Colonic mucosa (tissue), 4 donors: Measurements from ENCODE around the gene ZNF735. TPM values are rescaled to one million over a fixed set of nuclear protein-coding genes. Genes with fewer than 3 reads are reported as not detected.
"Not testable (repeated sequence)": the region's sequence is repeated elsewhere in the genome, so short reads cannot be mapped to it uniquely, and the experiment has no call there.

ENCODE experiments used
- DNase-seq: peaks from one replicate; pipeline ENCODE4 v3.0.0-alpha.2; 2020
- H3K27ac ChIP-seq: fragments of 200-600 bp; one replicate; pipeline ENCODE4 v1.8.0; 2021
- H3K27me3 ChIP-seq: fragments of 200-600 bp; one replicate; pipeline ENCODE4 v1.8.0; 2021
- H3K36me3 ChIP-seq: fragments of 200-600 bp; one replicate; pipeline ENCODE4 v1.8.0; 2021
- H3K4me1 ChIP-seq: fragments of 200-600 bp; one replicate; pipeline ENCODE4 v1.8.0; 2021; ENCODE audit warnings: mild to moderate bottlenecking
- H3K4me3 ChIP-seq: fragments of 200-600 bp; one replicate; pipeline ENCODE4 v1.8.0; 2021
- H3K9ac ChIP-seq, 2 donors: one replicate each; pipeline ENCODE4 v1.7.0; 2013; ENCODE audit warnings: control low read depth in 2 of 2, low read depth in 2 of 2, low read length in 2 of 2
- H3K9me3 ChIP-seq: fragments of 200-600 bp; one replicate; pipeline ENCODE4 v1.8.0; 2021
- intact Hi-C: fragments of 100-400 bp; cut with DNase I; formaldehyde crosslinking; loops from one replicate; pipeline ENCODE4 v1.14.1; 2022
- total RNA-seq, 2 donors: library from RNA; stranded (reverse); fragmentation: NEBNext Ultra II Directional in 1 of 2; extraction: Animal tissue kit (Norgen Biotek cat#: 25700) in 1 of 2; gene quantifications; one replicate each; pipeline ENCODE4 v1.2.1, GENCODE V29; 2021
- TF ChIP-seq, protein P1 (sequence below): fragments of 200-600 bp; IDR thresholded peaks from one replicate; pipeline ENCODE4 v1.8.0; 2022; ENCODE audit warnings: antibody characterized with exemption, mild to moderate bottlenecking
- donor health status: healthy.
- donor health status: DM: no; HTN: no; CAD: no.
- donor health status: DM: no; HTN: no; CAD: no.

The ZNF735 gene
- not detected for total RNA-seq

- Histone ChIP-seq H3K27me3 (no peaks in the 10 kb centered on the region), H3K4me1 (no peaks in the 10 kb centered on the region), H3K9ac (no peak within 1 kb of the TSS), H3K27ac (no peak within 1 kb of the TSS), H3K4me3 (no peak within 1 kb of the TSS), H3K9me3 (no peaks in the 10 kb centered on the region), H3K36me3 (no peaks in the 10 kb centered on the region)
- no peak for DNase-seq
- TF ChIP-seq, protein P1, sequence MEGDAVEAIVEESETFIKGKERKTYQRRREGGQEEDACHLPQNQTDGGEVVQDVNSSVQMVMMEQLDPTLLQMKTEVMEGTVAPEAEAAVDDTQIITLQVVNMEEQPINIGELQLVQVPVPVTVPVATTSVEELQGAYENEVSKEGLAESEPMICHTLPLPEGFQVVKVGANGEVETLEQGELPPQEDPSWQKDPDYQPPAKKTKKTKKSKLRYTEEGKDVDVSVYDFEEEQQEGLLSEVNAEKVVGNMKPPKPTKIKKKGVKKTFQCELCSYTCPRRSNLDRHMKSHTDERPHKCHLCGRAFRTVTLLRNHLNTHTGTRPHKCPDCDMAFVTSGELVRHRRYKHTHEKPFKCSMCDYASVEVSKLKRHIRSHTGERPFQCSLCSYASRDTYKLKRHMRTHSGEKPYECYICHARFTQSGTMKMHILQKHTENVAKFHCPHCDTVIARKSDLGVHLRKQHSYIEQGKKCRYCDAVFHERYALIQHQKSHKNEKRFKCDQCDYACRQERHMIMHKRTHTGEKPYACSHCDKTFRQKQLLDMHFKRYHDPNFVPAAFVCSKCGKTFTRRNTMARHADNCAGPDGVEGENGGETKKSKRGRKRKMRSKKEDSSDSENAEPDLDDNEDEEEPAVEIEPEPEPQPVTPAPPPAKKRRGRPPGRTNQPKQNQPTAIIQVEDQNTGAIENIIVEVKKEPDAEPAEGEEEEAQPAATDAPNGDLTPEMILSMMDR = no peak
- intact Hi-C loops = no loop called here
Measured at GRCh38 chr7:64206903-64207302, at the start of gene ZNF735. Gene ZNF735 (plus strand): TSS chr7:64207203. CDS start chr7:64207203, 0 bp downstream.

GRCh38 chr7:64170974-64171373, 36.0 kb upstream of the ZNF735 start:
- H3K36me3 ChIP-seq, H3K4me1 ChIP-seq, H3K27ac ChIP-seq, H3K9me3 ChIP-seq, H3K9ac ChIP-seq, H3K27me3 ChIP-seq, DNase-seq, intact Hi-C loops, H3K4me3 ChIP-seq: not testable (repeated sequence)

DNA sequence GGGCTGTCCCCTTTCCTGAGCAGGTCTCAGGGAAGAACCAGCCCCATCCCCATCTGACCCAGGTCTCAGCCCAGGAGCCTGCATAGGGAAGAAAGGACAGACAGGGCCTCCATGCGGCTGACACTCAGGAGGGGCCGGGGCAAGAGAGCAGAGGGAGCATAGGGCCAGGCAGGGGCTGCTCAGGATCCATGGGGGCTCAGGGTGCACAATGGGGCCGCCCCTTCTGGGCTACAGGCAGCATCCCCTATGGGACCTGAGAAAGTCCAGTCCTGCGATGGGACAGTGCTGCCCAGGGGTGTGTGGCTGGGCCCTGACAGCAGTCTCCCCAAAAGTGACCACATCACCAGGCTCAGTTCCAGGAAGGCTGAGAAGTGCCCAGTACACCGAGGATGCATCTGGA, 32.7 kb upstream of the ZNF735 start:
- Histone ChIP-seq H3K4me1 (no peaks in the 10 kb centered on the region), H3K9me3 (no peaks in the 10 kb centered on the region), H3K4me3 (no peak overlapping the region), H3K27me3 (no peaks in the 10 kb centered on the region), H3K9ac (no peak overlapping the region), H3K36me3 (no peaks in the 10 kb centered on the region), H3K27ac (no peak overlapping the region)
- TF ChIP-seq, protein P1 = no peak
- no peak for DNase-seq
- intact Hi-C loops = no loop called here

DNA sequence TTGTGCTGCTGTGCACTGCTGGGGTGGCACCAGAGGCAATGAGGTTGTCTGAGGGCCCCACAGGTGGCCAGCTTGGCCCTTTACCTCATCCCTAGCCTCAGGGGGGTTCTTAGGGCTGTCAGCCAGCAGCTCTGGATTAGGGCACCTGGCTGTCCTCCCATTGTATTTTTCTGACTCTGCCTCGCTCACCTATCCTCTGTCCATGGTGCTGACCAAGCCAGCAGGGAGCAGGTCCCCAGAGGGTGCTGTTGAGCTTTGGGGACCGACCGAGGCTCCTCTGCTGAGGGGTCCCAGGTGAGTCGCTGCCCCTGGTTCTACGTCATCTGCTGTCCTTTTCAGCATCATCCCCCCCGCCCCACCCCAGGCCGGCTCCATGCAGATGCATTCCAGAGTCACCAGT, 32.1 kb upstream of the ZNF735 start:
- no peak overlapping the region for H3K4me3 ChIP-seq
- H3K27me3 ChIP-seq = no peaks in the 10 kb centered on the region
- H3K9ac ChIP-seq = no peak overlapping the region
- H3K9me3 ChIP-seq = no peaks in the 10 kb centered on the region
- H3K4me1 ChIP-seq = no peaks in the 10 kb centered on the region
- TF ChIP-seq, protein P1 = no peak
- H3K36me3 ChIP-seq = no peaks in the 10 kb centered on the region
- H3K27ac ChIP-seq = no peak overlapping the region
- intact Hi-C loops = no loop called here
- no peak for DNase-seq

DNA sequence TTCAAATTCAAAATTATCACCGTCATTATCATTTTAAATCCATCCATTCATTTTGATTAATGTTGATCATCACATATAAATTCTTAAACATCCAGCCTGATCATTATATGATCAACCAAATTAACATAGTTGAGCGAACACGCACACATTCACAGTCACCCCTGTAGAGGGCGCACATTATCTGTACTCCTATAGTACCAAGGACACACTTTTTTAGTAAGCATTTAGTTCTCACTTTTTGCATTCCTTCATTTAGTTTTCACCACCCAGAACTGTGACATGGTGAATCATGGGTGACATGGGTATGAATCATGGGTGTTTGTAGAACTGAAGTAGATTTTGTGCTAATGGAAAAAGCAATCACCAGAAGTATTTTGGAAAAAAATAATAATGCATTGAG, 26.0 kb upstream of the ZNF735 start:
- H3K4me3 ChIP-seq = no peak overlapping the region
- intact Hi-C loops = loop anchor here (5.0 kb wide), 1 partner anchor 436 kb away; no protein-coding TSS in a partner anchor
- no peaks in the 10 kb centered on the region for H3K36me3 ChIP-seq
- H3K27ac ChIP-seq = no peak overlapping the region
- H3K9me3 ChIP-seq = no peaks in the 10 kb centered on the region
- H3K27me3 ChIP-seq = no peaks in the 10 kb centered on the region
- TF ChIP-seq, protein P1 = no peak
- DNase-seq = no peak
- no peak overlapping the region for H3K9ac ChIP-seq
- no peaks in the 10 kb centered on the region for H3K4me1 ChIP-seq

DNA sequence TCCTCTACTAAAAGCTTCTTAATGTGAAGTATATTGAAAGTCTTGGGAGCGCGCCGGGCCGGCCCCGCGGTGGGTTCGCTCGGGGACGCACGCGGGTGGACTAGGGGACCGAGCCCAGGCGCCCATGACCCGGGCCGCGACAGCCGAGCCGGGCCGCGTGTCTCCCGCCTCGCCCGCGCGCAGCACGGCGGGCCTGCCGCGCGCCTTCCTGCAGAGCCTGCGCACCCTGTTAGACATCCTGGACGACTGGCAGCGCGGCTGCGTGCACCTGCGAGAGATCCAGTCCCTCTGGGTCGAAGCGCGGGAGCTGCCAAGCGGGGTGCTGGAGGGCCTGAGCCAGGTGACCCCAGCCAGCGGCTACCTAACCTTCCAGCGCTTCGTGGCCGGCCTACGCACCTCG, 25.4 kb upstream of the ZNF735 start:
- no peaks in the 10 kb centered on the region for H3K4me1 ChIP-seq
- no peaks in the 10 kb centered on the region for H3K27me3 ChIP-seq
- H3K4me3 ChIP-seq = no peak overlapping the region
- H3K27ac ChIP-seq = no peak overlapping the region
- no peak overlapping the region for H3K9ac ChIP-seq
- no peak for DNase-seq
- H3K9me3 ChIP-seq = no peaks in the 10 kb centered on the region
- no peaks in the 10 kb centered on the region for H3K36me3 ChIP-seq
- TF ChIP-seq, protein P1 = no peak
- intact Hi-C loops = loop anchor here (5.0 kb wide), 1 partner anchor 436 kb away; no protein-coding TSS in a partner anchor
